Measurements from ENCODE around the gene EPC1.
"Not testable (repeated sequence)": the region's sequence is repeated elsewhere in the genome, so short reads cannot be mapped to it uniquely, and the experiment has no call there.

The EPC1 gene

DNA sequence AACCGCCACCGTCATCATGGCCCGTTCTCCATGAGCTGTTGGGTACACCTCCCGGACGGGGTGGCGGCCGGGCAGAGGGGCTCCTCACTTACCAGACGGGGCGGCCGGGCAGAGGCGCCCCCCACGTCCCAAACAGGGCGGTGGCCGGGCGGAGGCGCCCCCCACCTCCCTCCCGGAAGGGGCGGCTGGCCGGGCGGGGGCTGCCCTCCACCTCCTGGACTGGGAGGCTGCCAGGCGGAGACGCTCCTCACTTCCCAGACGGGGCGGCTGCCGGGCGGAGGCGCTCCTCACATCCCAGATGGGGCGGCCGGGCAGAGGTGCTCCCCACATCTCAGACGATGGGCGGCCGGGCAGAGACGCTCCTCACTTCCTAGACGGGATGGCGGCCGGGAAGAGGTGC, 113.6 kb downstream of the EPC1 start:
- DNase-seq (ENCODE audit: low read depth), result not testable (repeated sequence)

GRCh38 chr10:32232378-32232777, 114.6 kb downstream of the EPC1 start:
- no peak for DNase-seq (ENCODE audit: low read depth)

DNA sequence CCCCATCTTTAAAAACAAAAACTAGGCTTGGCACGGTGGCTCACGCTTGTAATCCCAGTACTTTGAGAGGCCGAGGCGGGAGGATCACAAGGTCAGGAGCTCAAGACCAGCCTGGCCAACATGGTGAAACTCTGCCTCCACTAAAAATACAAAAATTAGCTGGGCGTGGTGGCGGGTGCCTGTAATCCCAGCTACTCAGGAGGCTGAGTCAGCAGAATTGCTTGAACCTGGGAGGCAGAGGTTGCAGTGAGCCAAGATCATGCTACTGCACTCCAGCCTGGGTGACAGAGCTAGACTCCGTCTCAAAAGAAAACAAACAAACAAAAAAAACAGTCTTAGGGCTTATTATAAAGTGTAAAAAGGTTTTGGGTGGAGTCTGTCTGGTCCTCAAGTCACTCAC, 117.2 kb downstream of the EPC1 start:
- not testable (repeated sequence) for DNase-seq (ENCODE audit: low read depth)

GRCh38 chr10:32229170-32229569, 117.8 kb downstream of the EPC1 start:
- no peak for DNase-seq (ENCODE audit: low read depth)

GRCh38 chr10:32227802-32228201, 119.2 kb downstream of the EPC1 start:
- DNase-seq (ENCODE audit: low read depth), result no peak

DNA sequence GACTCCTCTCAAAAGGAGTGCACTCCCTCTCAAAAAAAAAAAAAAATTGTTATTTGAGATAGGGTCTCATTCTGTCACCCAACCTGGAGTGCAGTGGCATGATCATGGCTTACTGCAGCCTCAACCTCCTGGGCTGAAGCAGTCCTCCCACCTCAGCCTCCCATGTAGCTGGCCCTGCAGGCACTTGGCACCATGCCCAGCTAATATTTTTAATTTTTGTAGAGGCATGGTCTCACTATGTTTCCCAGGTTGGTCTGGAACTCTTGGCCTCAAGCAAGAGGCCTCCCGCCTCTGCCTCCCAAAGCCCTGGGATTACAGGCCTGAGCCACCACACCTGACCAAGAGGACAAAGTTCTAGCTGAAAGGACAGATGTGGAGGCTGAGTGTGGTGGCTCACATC, 120.3 kb downstream of the EPC1 start:
- DNase-seq (ENCODE audit: low read depth), result no peak

DNA sequence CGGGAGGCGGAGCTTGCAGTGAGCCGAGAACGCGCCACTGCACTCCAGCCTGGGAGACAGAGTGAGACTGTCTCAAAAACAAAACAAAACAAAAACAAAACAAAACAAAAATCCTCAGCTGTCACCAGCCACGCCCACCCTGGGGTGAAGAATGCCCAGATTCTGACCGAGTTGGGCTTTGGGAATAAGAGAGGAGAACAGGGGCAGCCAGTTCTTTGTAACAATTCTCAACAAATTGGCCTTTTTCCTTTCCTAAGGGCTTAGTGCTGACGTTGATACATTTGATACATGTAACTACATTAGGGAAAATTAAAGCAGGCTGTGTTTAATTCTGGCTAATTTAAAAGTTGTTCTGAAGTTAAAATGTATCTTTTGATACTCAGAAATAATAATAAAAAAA, 121.0 kb downstream of the EPC1 start:
- no peak for DNase-seq (ENCODE audit: low read depth)

GRCh38 chr10:32222376-32222775, 124.6 kb downstream of the EPC1 start:
- DNase-seq (ENCODE audit: low read depth), result not testable (repeated sequence)

- not testable (repeated sequence) for DNase-seq (ENCODE audit: low read depth)
Observed at GRCh38 chr10:32219156-32219555, 127.8 kb downstream of the EPC1 start.

GRCh38 chr10:32218206-32219044, 128.5 kb downstream of the EPC1 start:
- DNase-seq (ENCODE audit: low read depth), result not testable (repeated sequence)

All from T-helper 22 cell (primary cell).